Endothelial cell of umbilical vein (primary cell): ENCODE data around the gene CDX1. TPM values are rescaled to one million over a fixed set of nuclear protein-coding genes. Genes with fewer than 3 reads are reported as not detected.

ENCODE experiments used
- BruUV-seq: library from RNA; stranded (reverse); fragments of 400-500 nt; replicated peaks from 2 replicates; lab custom pipeline; 2021; lab: Mats Ljungman, UMichigan
- CTCF ChIA-PET: fragments of 300-600, 350-600 bp; sonication (Branson Sonifier 250); formaldehyde crosslinking; loops from one replicate; lab custom pipeline; 2021; ENCODE audit warnings: antibody characterized with exemption, inconsistent platforms; lab: Charles Lee
- POLR2A ChIA-PET: fragments of 300-600, 350-600 bp; sonication (Branson Sonifier 250); formaldehyde crosslinking; loops from one replicate; lab custom pipeline; 2021; ENCODE audit warnings: antibody characterized with exemption, inconsistent platforms; lab: Charles Lee
- DNase-seq: peaks from one replicate; pipeline ENCODE4 v3.0.0-alpha.2; 2011; ENCODE audit warnings: low read depth, low spot score
- FAIRE-seq: peaks from 2 replicates; lab custom pipeline; 2011; peaks lifted over from hg19 to GRCh38; lab: Jason Lieb, UNC
- H2AFZ ChIP-seq: 2 replicates; pipeline ENCODE4 v1.6.0; 2012; ENCODE audit warnings: low read depth, low read length, control low read depth, inconsistent platforms
- H3K27ac ChIP-seq: 2 replicates; pipeline ENCODE4 v1.5.1; 2011; ENCODE audit warnings: low read depth, mild to moderate bottlenecking, control low read depth, low read length, moderate library complexity; ENCODE audit not compliant: insufficient read depth
- H3K27me3 ChIP-seq, 2 experiments: 2 replicates each; pipeline versions ENCODE4 v1.6.0 to v1.6.1; 2011; ENCODE audit warnings: low read length in 2 of 2, mixed read lengths in 1 of 2; ENCODE audit not compliant: control insufficient read depth in 2 of 2, insufficient read depth in 2 of 2
- H3K36me3 ChIP-seq, 2 experiments: 2 replicates in 1 of 2; 3 replicates in 1 of 2; pipeline ENCODE4 v1.5.1; 2011; ENCODE audit warnings: low read length in 2 of 2, mild to moderate bottlenecking in 1 of 2, moderate library complexity in 1 of 2; ENCODE audit not compliant: control insufficient read depth in 2 of 2, insufficient read depth in 2 of 2; ENCODE audit errors: extremely low read depth in 1 of 2
- H3K4me1 ChIP-seq: 3 replicates; pipeline ENCODE4 v1.5.1; 2011; ENCODE audit warnings: mild to moderate bottlenecking, low read length; ENCODE audit not compliant: control insufficient read depth, insufficient read depth; ENCODE audit errors: extremely low read depth
- H3K4me2 ChIP-seq: 2 replicates; pipeline ENCODE4 v1.6.1; 2011; ENCODE audit warnings: low read length, control low read depth, mixed read lengths; ENCODE audit not compliant: insufficient read depth
- H3K4me3 ChIP-seq, 3 experiments: fragments of 200-600 bp in 1 of 3; sonication (generic), shearing (Covaris generic) in 1 of 3; replicated peaks in 1 of 3; 2 replicates each; pipeline ENCODE4 v1.5.1; 2011 to 2016; ENCODE audit warnings: control low read depth in 3 of 3, low read length in 3 of 3, mild to moderate bottlenecking in 2 of 3, inconsistent platforms in 1 of 3, low read depth in 1 of 3, moderate library complexity in 1 of 3; ENCODE audit not compliant: insufficient read depth in 1 of 3
- H3K79me2 ChIP-seq: 2 replicates; pipeline ENCODE4 v1.6.0; 2012; ENCODE audit warnings: low read length, inconsistent platforms; ENCODE audit not compliant: control insufficient read depth, insufficient read depth
- H3K9ac ChIP-seq: replicated peaks from 2 replicates; pipeline ENCODE3; 2011; ENCODE audit warnings: low read length, control low read depth; ENCODE audit not compliant: insufficient read depth; ENCODE audit errors: extremely low read depth
- H3K9me1 ChIP-seq: replicated peaks from 3 replicates; pipeline ENCODE4 v1.6.0; 2011; ENCODE audit warnings: mild to moderate bottlenecking, low read length; ENCODE audit not compliant: control insufficient read depth, insufficient read depth; ENCODE audit errors: extremely low read depth
- H3K9me3 ChIP-seq: replicated peaks from 2 replicates; pipeline ENCODE4 v1.5.1; 2012; ENCODE audit warnings: low read length, inconsistent platforms; ENCODE audit not compliant: control insufficient read depth, insufficient read depth
- H4K20me1 ChIP-seq: replicated peaks from 2 replicates; pipeline ENCODE3; 2011; ENCODE audit warnings: mild to moderate bottlenecking, low read length; ENCODE audit not compliant: control insufficient read depth, insufficient read depth; ENCODE audit errors: extremely low read depth
- EZH2 ChIP-seq: IDR thresholded peaks from 2 replicates; pipeline ENCODE4 v1.6.1; 2012; ENCODE audit warnings: borderline replicate concordance, low read depth, mild to moderate bottlenecking, moderate library complexity, low read length, inconsistent platforms; ENCODE audit not compliant: severe bottlenecking
- FOS ChIP-seq: IDR thresholded peaks from 2 replicates; pipeline ENCODE4 v1.6.1; 2011; ENCODE audit warnings: mild to moderate bottlenecking, low read length, moderate library complexity, borderline replicate concordance; ENCODE audit not compliant: insufficient read depth
- GATA2 ChIP-seq: IDR thresholded peaks from 2 replicates; pipeline ENCODE4 v1.7.0; 2011; ENCODE audit warnings: low read depth, mild to moderate bottlenecking, moderate library complexity, mixed read lengths, low read length; ENCODE audit not compliant: insufficient read length, insufficient read depth
- JUN ChIP-seq: IDR thresholded peaks from 2 replicates; pipeline ENCODE4 v1.6.1; 2011; ENCODE audit warnings: borderline replicate concordance, low read depth; ENCODE audit not compliant: insufficient read length, insufficient read depth
- MYC ChIP-seq: IDR thresholded peaks from one replicate; pipeline ENCODE4 v1.6.1; 2011; ENCODE audit warnings: mild to moderate bottlenecking, low read depth, low read length
- POLR2A ChIP-seq: IDR thresholded peaks from 2 replicates; pipeline ENCODE4 v1.6.1; 2012; ENCODE audit warnings: low read depth, mild to moderate bottlenecking, control low read depth, low read length
- POLR2AphosphoS5 ChIP-seq: IDR thresholded peaks from 2 replicates; pipeline ENCODE4 v1.6.1; 2012; ENCODE audit warnings: low read depth, mild to moderate bottlenecking, control low read depth, low read length, moderate library complexity; ENCODE audit not compliant: insufficient read depth
- dilution Hi-C: fragments of 300-500 bp; cut with MboI; formaldehyde crosslinking; loops from one replicate; pipeline ENCODE4 v1.15.0; 2019; ENCODE audit warnings: low sequenced_read_pairs; ENCODE audit not compliant: extremely low pct_ligation_motif_present
- intact Hi-C: fragments of 100-400 bp; cut with micrococcal nuclease; formaldehyde crosslinking; loops from one replicate; pipeline ENCODE4 v1.10.0; 2022
- polyA plus RNA-seq, 4 experiments: library from polyadenylated mRNA; depleted of rRNA in 3 of 4; stranded (reverse) in 3 of 4; unstranded in 1 of 4; fragments of >200 nt; gene quantifications; 2 replicates each; pipeline versions ENCODE4 v1.2.1 to v1.2.3, GENCODE V29; 2011 to 2012; ENCODE audit warnings: missing spikeins in 1 of 4
- total RNA-seq: library from RNA; stranded (reverse); gene quantifications from 2 replicates; pipeline ENCODE4 v1.2.3, GENCODE V29; 2021
- TF ChIP-seq, protein P1 (sequence below): IDR thresholded peaks from 2 replicates; pipeline ENCODE4 v1.6.1; 2011; ENCODE audit not compliant: insufficient read depth, insufficient read length
- TF ChIP-seq, protein P2 (sequence below), 2 donors: IDR thresholded peaks; 1 replicate in 1 of 2; 2 replicates in 1 of 2; pipeline ENCODE4 v1.5.1; 2011; ENCODE audit warnings: low read length in 2 of 2, mild to moderate bottlenecking in 2 of 2, moderate library complexity in 2 of 2, control low read depth in 1 of 2, inconsistent platforms in 1 of 2, low read depth in 1 of 2; ENCODE audit not compliant: insufficient read depth in 1 of 2; ENCODE audit errors: extremely low read depth in 1 of 2

CDX1 gene
- total and polyA plus RNA-seq, 2 donors (not counting 3 experiments of a cell fraction or from before 2014, with no cell fraction given), result not detected

DNA sequence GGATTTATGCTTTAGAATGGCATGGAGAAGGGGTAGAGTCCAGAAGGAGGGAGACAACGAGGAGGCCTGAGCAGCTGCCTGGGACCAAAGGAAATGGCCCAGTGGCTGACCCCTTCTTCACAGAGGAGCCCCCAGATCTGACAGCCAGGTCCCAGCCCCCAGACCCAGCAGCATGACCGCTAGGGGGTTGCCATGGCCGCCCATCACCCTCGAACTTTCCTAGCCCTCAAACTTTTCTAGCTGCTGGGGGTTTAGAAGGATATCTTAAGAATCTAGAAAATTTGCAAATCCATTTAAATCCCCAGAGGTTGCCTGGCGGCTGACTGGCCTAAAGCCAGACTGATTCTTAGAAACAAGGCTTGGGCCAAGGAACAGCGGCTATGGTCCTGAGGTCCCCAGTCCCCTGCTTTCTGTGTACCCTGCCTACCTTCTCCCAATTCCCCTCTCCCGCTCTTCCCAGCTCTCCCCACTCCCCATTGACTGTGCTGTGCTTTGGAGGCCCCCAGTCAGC, 11.9 kb upstream of the CDX1 start:
- dilution Hi-C loops, result no loop called here
- H2AFZ ChIP-seq, result no peak overlapping the region

DNA sequence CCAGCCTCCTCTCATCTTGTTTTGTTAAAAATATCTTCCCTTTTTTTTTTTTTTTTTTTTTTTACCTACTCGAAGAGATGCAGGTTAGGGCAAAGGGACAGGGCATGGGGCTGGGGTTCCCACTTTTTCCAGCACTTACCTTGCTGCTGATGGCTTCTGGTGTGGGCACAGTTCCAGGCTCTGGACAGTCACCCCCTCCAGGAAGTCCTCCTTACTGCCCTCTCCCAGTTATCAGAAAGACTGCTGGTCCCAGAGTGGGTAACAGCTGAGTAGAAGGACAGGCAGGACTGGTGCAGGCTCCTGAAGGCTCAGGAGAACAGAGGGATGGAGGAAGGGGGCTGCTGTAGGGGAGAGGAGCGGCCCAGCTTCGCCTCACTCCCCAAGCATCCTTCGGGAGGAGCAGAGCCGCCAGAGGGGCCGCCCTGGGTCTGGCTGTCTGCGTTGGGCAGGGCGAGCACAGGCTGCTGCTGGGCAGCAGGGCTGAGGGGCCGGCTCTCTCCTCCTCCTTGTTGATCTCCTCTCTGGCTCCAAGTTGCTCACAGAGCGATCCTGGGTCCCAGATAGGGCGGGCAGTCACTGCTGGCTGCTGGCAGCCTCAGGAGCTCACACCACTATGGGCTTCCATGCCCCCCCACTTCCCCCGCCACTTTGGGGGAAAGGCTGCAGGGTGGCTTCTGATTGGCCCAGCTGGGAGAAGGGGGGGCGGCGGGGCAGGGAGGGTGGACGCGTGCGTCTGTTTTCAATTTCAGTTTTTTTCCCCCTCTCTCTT, 11.1 kb upstream of the CDX1 start, which contains the start of gene PDGFRB:
PDGFRB (minus strand) TSS at position 588 of the 769 bp plus-strand sequence. CDS start 18,798 bp downstream, outside the sequence.
- Histone ChIP-seq H3K4me1 (peaks cover 5% of the 10 kb centered on the region), H3K9me3 (no peaks in the 10 kb centered on the region), H4K20me1 (no peaks in the 10 kb centered on the region), H3K9me1 (no peaks in the 10 kb centered on the region), H3K27me3 (peaks cover 0 to 5% of the 10 kb centered on the region in 2 experiments), H2AFZ (peak within 1 kb of the TSS; percentile 81), H3K9ac (peak within 1 kb of the TSS; percentile 20), H3K27ac (no peak within 1 kb of the TSS), H3K36me3 (no peaks in the 10 kb centered on the region), H3K4me3 (peak within 1 kb of the TSS in 2 of 3 experiments; percentile 14 to 26), H3K79me2 (no peaks in the 10 kb centered on the region), H3K4me2 (peak within 1 kb of the TSS; percentile 37)
- ChIA-PET POLR2A (interaction anchor here (0.6 kb wide), 2 partner anchors 55 to 73 kb away, joined by 3 to 4 read pairs; no protein-coding TSS in a partner anchor), CTCF (interaction anchor here (0.9 to 1.3 kb wide), 6 partner anchors 8 to 259 kb away, joined by 3 to 6 read pairs (median 4); no protein-coding TSS in a partner anchor)
- FAIRE-seq (peak; percentile 56), DNase-seq (peak; percentile 56)
- dilution Hi-C loops, result no loop called here
- no TSS peak for BruUV-seq
- TF ChIP-seq POLR2AphosphoS5, result no peak
- TF ChIP-seq EZH2, result no peak
- TF ChIP-seq, protein P1, sequence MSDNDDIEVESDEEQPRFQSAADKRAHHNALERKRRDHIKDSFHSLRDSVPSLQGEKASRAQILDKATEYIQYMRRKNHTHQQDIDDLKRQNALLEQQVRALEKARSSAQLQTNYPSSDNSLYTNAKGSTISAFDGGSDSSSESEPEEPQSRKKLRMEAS, result no peak
- TF ChIP-seq JUN, result no peak
- TF ChIP-seq MYC, result no peak
- TF ChIP-seq POLR2A, result no peak
- no peak for TF ChIP-seq FOS
- no peak for TF ChIP-seq GATA2
- TF ChIP-seq, protein P2, sequence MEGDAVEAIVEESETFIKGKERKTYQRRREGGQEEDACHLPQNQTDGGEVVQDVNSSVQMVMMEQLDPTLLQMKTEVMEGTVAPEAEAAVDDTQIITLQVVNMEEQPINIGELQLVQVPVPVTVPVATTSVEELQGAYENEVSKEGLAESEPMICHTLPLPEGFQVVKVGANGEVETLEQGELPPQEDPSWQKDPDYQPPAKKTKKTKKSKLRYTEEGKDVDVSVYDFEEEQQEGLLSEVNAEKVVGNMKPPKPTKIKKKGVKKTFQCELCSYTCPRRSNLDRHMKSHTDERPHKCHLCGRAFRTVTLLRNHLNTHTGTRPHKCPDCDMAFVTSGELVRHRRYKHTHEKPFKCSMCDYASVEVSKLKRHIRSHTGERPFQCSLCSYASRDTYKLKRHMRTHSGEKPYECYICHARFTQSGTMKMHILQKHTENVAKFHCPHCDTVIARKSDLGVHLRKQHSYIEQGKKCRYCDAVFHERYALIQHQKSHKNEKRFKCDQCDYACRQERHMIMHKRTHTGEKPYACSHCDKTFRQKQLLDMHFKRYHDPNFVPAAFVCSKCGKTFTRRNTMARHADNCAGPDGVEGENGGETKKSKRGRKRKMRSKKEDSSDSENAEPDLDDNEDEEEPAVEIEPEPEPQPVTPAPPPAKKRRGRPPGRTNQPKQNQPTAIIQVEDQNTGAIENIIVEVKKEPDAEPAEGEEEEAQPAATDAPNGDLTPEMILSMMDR (IDR thresholded peaks at IDR 0.05; ENCODE audit: extremely low read depth in 1 of 2, insufficient read depth in 1 of 2, low read depth in 1 of 2, low read length in 2 of 2), result no peak
- intact Hi-C loops, result loop anchor here (1.0 kb wide), 1 partner anchor 25 kb away; no protein-coding TSS in a partner anchor

More for the DNA sequence above, 11.9 kb upstream of the CDX1 start:
- Histone ChIP-seq H3K9ac (no peak overlapping the region), H3K79me2 (no peaks in the 10 kb centered on the region), H3K27me3 (peaks cover 0 to 7% of the 10 kb centered on the region in 2 experiments), H3K9me1 (no peaks in the 10 kb centered on the region), H3K36me3 (no peaks in the 10 kb centered on the region), H3K4me3 (no peak overlapping the region), H3K4me2 (no peak overlapping the region), H3K4me1 (peaks cover 5% of the 10 kb centered on the region), H3K27ac (no peak overlapping the region), H4K20me1 (no peaks in the 10 kb centered on the region), H3K9me3 (no peaks in the 10 kb centered on the region)
- intact Hi-C loops, result loop anchor here (1.0 kb wide), 1 partner anchor 24 kb away; no protein-coding TSS in a partner anchor
- POLR2A ChIA-PET, result no interaction called here
- CTCF ChIA-PET, result interaction anchor here (0.7 to 1.3 kb wide), 3 partner anchors 7 to 21 kb away, joined by 3 to 6 read pairs (median 3); no protein-coding TSS in a partner anchor
- FAIRE-seq (no peak), DNase-seq (no peak)
- no TSS peak for BruUV-seq
- TF ChIP-seq EZH2 (no peak), POLR2AphosphoS5 (no peak), POLR2A (no peak), GATA2 (no peak), FOS (no peak), MYC (no peak), JUN (no peak)
